K562 (cell line): Measurements from ENCODE around the gene AGL. TPM values are rescaled to one million over a fixed set of nuclear protein-coding genes. Genes with fewer than 3 reads are reported as not detected.

ENCODE experiments used
- CBX1 ChIP-seq: sonication (generic); IDR thresholded peaks from 2 replicates; pipeline ENCODE4 v1.6.1; 2016; ENCODE audit warnings: antibody characterized with exemption, low read depth, mild to moderate bottlenecking
- EP300 ChIP-seq: IDR thresholded peaks from 2 replicates; pipeline ENCODE4 v1.6.1; 2012; ENCODE audit warnings: low read length, improper control_type of control experiment
- ETV5 ChIP-seq: sonication (generic); formaldehyde crosslinking; IDR thresholded peaks from 2 replicates; pipeline ENCODE4 v1.4.0; 2020; ENCODE audit warnings: low read depth, mild to moderate bottlenecking, missing genetic modification reagents
- GATA2 ChIP-seq: sonication (generic); formaldehyde crosslinking; IDR thresholded peaks from 2 replicates; pipeline ENCODE4 v1.4.0; 2020; ENCODE audit warnings: mild to moderate bottlenecking, missing genetic modification reagents
- LEF1 ChIP-seq: fragments of 450-650 bp; IDR thresholded peaks from 2 replicates; pipeline ENCODE4 v1.6.1; 2016; ENCODE audit warnings: mild to moderate bottlenecking
- MYBL2 ChIP-seq, 2 experiments: fragments of 450-650 bp in 1 of 2; sonication (generic) in 1 of 2; formaldehyde crosslinking in 1 of 2; IDR thresholded peaks; 2 replicates each; pipeline versions ENCODE4 v1.6.1 to v1.8.1; 2017 to 2022; ENCODE audit warnings: borderline replicate concordance in 1 of 2, inconsistent platforms in 1 of 2, low read depth in 1 of 2, mild to moderate bottlenecking in 1 of 2, missing genetic modification reagents in 1 of 2, moderate library complexity in 1 of 2
- NBN ChIP-seq: fragments of 450-650 bp; IDR thresholded peaks from 2 replicates; pipeline ENCODE4 v1.6.1; 2016; ENCODE audit warnings: low read depth, mild to moderate bottlenecking
- NCOR1 ChIP-seq: fragments of 450-650 bp; IDR thresholded peaks from 2 replicates; pipeline ENCODE4 v1.6.1; 2016; ENCODE audit warnings: mild to moderate bottlenecking, moderate library complexity
- NFE2 ChIP-seq: IDR thresholded peaks from 2 replicates; pipeline ENCODE4 v1.6.1; 2014; ENCODE audit warnings: antibody characterized with exemption, low read depth
- NR2C2 ChIP-seq, 2 experiments: fragments of 200-800 bp in 1 of 2; sonication (Bioruptor generic) in 1 of 2; sonication (generic) in 1 of 2; formaldehyde crosslinking in 1 of 2; IDR thresholded peaks; 2 replicates each; pipeline versions ENCODE4 v1.6.1 to v1.8.0; 2016 to 2022; ENCODE audit warnings: mild to moderate bottlenecking in 1 of 2, missing compliant biosample characterization in 1 of 2, missing genetic modification characterization in 1 of 2, missing genetic modification reagents in 1 of 2
- PML ChIP-seq: IDR thresholded peaks from 2 replicates; pipeline ENCODE4 v1.6.1; 2012; ENCODE audit warnings: low read length, inconsistent platforms
- RREB1 ChIP-seq: fragments of 250-450 bp; sonication (Bioruptor Pico); IDR thresholded peaks from 2 replicates; pipeline ENCODE4 v1.4.0; 2020
- SRSF7 ChIP-seq: fragments of 200-400 bp; formaldehyde crosslinking; optimal IDR thresholded peaks from 2 replicates; pipeline ENCODE3; 2017; ENCODE audit warnings: mild to moderate bottlenecking, low read depth, low read length
- ZBTB17 ChIP-seq: fragments of 450-650 bp; formaldehyde crosslinking; IDR thresholded peaks from 2 replicates; pipeline ENCODE4 v1.4.0; 2020; ENCODE audit warnings: mild to moderate bottlenecking
- ZBTB7A ChIP-seq: IDR thresholded peaks from 2 replicates; pipeline ENCODE4 v1.6.1; 2011; ENCODE audit warnings: low read depth, mild to moderate bottlenecking, low read length, moderate library complexity, borderline replicate concordance; ENCODE audit not compliant: control insufficient read depth
- ZC3H4 ChIP-seq: sonication (generic); formaldehyde crosslinking; IDR thresholded peaks from 2 replicates; pipeline ENCODE4 v1.9.0; 2021; ENCODE audit warnings: missing genetic modification reagents, borderline replicate concordance
- ZC3H8 ChIP-seq: fragments of 450-650 bp; IDR thresholded peaks from 2 replicates; pipeline ENCODE4 v1.6.1; 2017
- ZFP91 ChIP-seq: sonication (generic); formaldehyde crosslinking; IDR thresholded peaks from 2 replicates; pipeline ENCODE4 v1.8.0; 2022; ENCODE audit warnings: mild to moderate bottlenecking, missing genetic modification reagents
- ZNF165 ChIP-seq: fragments of 250-450 bp; sonication (Bioruptor Pico); IDR thresholded peaks from 2 replicates; pipeline ENCODE4 v1.4.0; 2020; ENCODE audit warnings: borderline replicate concordance
- ZNF507 ChIP-seq: conservative IDR thresholded peaks from 2 replicates; pipeline ENCODE4 v1.6.1; 2017; ENCODE audit warnings: missing genetic modification characterization, missing compliant biosample characterization
- ZNF707 ChIP-seq: fragments of 250-450 bp; sonication (Bioruptor Pico); conservative IDR thresholded peaks from 2 replicates; pipeline ENCODE4 v1.8.0; 2022; ENCODE audit warnings: inconsistent platforms, mild to moderate bottlenecking, moderate library complexity
- ZNF766 ChIP-seq: fragments of 200-800 bp; sonication (Bioruptor generic); conservative IDR thresholded peaks from 2 replicates; pipeline ENCODE4 v1.6.1; 2016; ENCODE audit warnings: missing genetic modification characterization, missing compliant biosample characterization
- ZNF778 ChIP-seq: fragments of 450-650 bp; formaldehyde crosslinking; IDR thresholded peaks from 2 replicates; pipeline ENCODE4 v1.4.0; 2020; ENCODE audit warnings: mild to moderate bottlenecking, moderate library complexity
- ZNF780A ChIP-seq: fragments of 250-450 bp; sonication (Bioruptor Pico); IDR thresholded peaks from 2 replicates; pipeline ENCODE4 v1.5.0; 2021; ENCODE audit warnings: mild to moderate bottlenecking
- polyA plus RNA-seq, 8 experiments: library from polyadenylated mRNA; depleted of rRNA in 4 of 8; stranded (reverse) in 5 of 8; unstranded in 3 of 8; fragments of >200 nt; fragmentation: Nextera tagmentation in 2 of 8; fragmentation: Illumina TruSeq in 1 of 8; extraction: Ambion mirVana in 2 of 8; extraction: Trizol in 1 of 8; gene quantifications; 2 replicates each; pipeline versions ENCODE4 v1.2.1 to v1.2.3, GENCODE V29; 2011 to 2014; ENCODE audit warnings: inconsistent platforms in 1 of 8, missing spikeins in 1 of 8
- total RNA-seq, 7 experiments: library from RNA; depleted of rRNA in 6 of 7; stranded (reverse); fragments of >200 nt in 6 of 7; fragmentation: Illumina TruSeq in 2 of 7; extraction: Trizol in 2 of 7; gene quantifications; 2 replicates each; pipeline versions ENCODE4 v1.2.1 to v1.2.3, GENCODE V29; 2011 to 2021; ENCODE audit warnings: low replicate concordance in 1 of 7

Gene AGL
- total and polyA plus RNA-seq, 9 of the 15 experiments (the other 6 are each of a cell fraction or from before 2014, with no cell fraction given): 6.3 to 20.4 (median 12.4) TPM

GRCh38 chr1:99943223-99943794, 93.1 kb downstream of the AGL start (continued):
- no peak for TF ChIP-seq RREB1 (CRISPR knock-in tag)
- TF ChIP-seq ZBTB17 (CRISPR knock-in tag): no peak
- no peak; the same call in 1 of the 2 replicates for TF ChIP-seq MYBL2 (IDR thresholded peaks at IDR 0.05; ENCODE audit: low read depth)
- no peak for TF ChIP-seq MYBL2 (CRISPR knock-in tag; IDR thresholded peaks at IDR 0.05; ENCODE audit: borderline replicate concordance)
- no peak; the same call in 1 of the 2 replicates for TF ChIP-seq NBN
- peak; percentile 79 for TF ChIP-seq NCOR1
- TF ChIP-seq SRSF7: no peak
- peak; percentile 41 for TF ChIP-seq LEF1
- TF ChIP-seq EP300: peak; percentile 79
- no peak for TF ChIP-seq ZNF707 (CRISPR knock-in tag)
- no peak for TF ChIP-seq ZC3H8
- TF ChIP-seq ZNF766 (CRISPR knock-in tag): 0 out of 2 replicates have a peak, but pooled peaks have one; percentile 23
- no peak for TF ChIP-seq ZNF165 (CRISPR knock-in tag)
- TF ChIP-seq ETV5 (CRISPR knock-in tag): no peak
- TF ChIP-seq ZC3H4 (CRISPR knock-in tag): no peak
- no peak for TF ChIP-seq ZNF507 (tag)
- TF ChIP-seq ZFP91: no peak
- no peak for TF ChIP-seq CBX1
- no peak for TF ChIP-seq ZNF780A (CRISPR knock-in tag)
- 0 out of 2 replicates have a peak, but pooled peaks have one; percentile 34 for TF ChIP-seq PML
- TF ChIP-seq ZBTB7A: no peak
- TF ChIP-seq GATA2 (CRISPR knock-in tag): peak; percentile 49
- no peak for TF ChIP-seq NR2C2 (CRISPR knock-in tag; IDR thresholded peaks at IDR 0.05)
- no peak for TF ChIP-seq NR2C2 (tag; IDR thresholded peaks at IDR 0.05)
- peak; percentile 95 for TF ChIP-seq NFE2
- TF ChIP-seq ZNF778 (CRISPR knock-in tag): no peak
